Left cardiac atrium (tissue), 4 donors: ENCODE data around the gene PYDC1. TPM values are rescaled to one million over a fixed set of nuclear protein-coding genes. Genes with fewer than 3 reads are reported as not detected.

Experiments
- ATAC-seq, 2 donors: fragments of 200-7000 bp; cut with Tn5 transposase; one replicate each; pipeline ENCODE4 v1.9.1; 2020; ENCODE audit warnings: mild to moderate bottlenecking in 2 of 2, moderate library complexity in 2 of 2
- DNase-seq: peaks from one replicate; pipeline ENCODE4 v3.0.0-alpha.2; 2020
- intact Hi-C, 2 donors: fragments of 100-400 bp; cut with DNase I; formaldehyde crosslinking; loops; one replicate each; pipeline versions ENCODE4 v1.14.1 to v1.15.1; 2022 to 2023
- total RNA-seq, 2 donors: library from RNA; stranded (reverse); fragmentation: NEBNext Ultra II Directional; extraction: Animal tissue kit (Norgen Biotek cat#: 25700); gene quantifications; one replicate each; pipeline ENCODE4 v1.2.1, GENCODE V29; 2021
- donor health status: DM: no; HTN: yes; CAD: no.
- donor health status: DM: no; HTN: yes; CAD: no; lungs with severe emphysema.
- donor health status: DM: yes; HTN: yes; CAD: no.
- donor health status: Dilated cardiomyopathy.

Gene PYDC1
- total RNA-seq, 2 donors from 2014 or later, result not detected

DNA sequence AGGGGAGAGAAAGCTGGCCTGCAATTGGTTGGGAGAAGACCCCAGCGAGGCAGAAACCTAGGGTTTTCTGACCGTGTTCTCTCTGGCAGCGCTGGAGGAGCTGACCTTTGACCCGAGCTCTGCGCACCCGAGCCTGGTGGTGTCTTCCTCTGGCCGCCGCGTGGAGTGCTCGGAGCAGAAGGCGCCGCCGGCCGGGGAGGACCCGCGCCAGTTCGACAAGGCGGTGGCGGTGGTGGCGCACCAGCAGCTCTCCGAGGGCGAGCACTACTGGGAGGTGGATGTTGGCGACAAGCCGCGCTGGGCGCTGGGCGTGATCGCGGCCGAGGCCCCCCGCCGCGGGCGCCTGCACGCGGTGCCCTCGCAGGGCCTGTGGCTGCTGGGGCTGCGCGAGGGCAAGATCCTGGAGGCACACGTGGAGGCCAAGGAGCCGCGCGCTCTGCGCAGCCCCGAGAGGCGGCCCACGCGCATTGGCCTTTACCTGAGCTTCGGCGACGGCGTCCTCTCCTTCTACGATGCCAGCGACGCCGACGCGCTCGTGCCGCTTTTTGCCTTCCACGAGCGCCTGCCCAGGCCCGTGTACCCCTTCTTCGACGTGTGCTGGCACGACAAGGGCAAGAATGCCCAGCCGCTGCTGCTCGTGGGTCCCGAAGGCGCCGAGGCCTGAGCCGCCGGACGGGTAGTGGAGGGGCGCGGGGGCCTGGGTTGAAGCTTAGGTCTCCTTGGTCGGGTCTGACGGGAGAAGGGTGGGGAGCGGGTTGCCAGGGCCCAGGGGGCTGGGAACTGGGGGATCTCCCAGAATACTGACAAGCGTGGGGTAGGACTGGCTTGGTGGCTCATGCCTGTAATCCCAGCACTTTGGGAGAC, 7.4 kb upstream of the PYDC1 start:
- ATAC-seq (no peak), DNase-seq (no peak)
- intact Hi-C loops, result no loop called here

DNA sequence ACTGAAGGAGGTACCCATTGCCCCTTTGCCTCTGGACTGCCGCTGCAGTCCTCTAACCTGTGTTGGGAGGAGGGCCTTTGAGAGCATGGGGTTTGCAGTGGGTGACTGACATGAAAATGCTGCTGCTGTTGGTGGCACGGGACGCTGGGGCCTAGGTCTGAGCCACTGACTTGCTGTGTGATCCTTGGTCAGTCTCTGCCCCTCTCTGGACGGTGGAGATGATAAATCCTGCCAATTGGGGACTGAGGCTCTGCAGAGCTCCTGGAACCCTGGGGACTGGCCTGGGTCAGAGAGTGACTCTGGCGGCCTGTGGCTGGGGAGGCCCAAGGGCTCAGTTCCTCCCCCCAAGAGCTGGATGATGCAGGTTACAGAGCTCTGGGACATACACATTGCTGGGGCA, 6.1 kb upstream of the PYDC1 start:
- DNase-seq (no peak), ATAC-seq (no peak)
- intact Hi-C loops, result no loop called here

DNA sequence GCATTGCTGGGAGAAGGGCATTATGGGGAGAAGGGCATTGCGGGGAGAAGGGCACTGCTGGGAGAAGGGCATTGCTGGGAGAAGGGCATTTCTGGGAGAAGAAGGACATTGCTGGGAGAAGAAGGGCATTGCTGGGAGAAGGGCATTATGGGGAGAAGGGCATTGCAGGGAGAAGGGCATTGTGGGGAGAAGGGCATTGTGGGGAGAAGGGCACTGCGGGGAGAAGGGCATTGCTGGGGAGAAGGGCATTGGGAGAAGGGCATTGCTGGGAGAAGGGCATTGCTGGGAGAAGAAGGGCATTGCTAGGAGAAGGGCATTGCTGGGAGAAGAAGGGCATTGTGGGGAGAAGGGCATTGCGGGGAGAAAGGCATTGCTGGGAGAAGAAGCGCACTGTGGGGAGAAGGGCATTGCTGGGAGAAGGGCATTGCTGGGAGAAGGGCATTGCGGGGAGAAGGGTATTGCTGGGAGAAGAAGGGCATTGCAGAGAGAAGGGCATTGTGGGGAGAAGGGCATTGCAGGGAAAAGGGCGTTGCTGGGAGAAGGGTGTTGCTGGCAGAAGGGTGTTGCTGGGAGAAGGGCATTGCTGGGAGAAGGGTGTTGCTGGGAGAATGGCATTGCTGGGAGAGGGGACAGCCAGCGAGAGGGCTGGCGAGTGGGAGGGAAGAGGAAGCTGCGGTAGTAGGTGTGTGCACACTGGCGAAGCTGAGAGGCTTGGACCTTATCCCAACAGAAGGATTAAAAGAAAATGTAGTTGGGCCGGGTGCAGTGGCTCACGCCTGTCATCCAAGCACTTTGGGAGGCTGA, 4.6 kb upstream of the PYDC1 start:
- intact Hi-C loops, result no loop called here
- ATAC-seq (no peak), DNase-seq (no peak)

DNA sequence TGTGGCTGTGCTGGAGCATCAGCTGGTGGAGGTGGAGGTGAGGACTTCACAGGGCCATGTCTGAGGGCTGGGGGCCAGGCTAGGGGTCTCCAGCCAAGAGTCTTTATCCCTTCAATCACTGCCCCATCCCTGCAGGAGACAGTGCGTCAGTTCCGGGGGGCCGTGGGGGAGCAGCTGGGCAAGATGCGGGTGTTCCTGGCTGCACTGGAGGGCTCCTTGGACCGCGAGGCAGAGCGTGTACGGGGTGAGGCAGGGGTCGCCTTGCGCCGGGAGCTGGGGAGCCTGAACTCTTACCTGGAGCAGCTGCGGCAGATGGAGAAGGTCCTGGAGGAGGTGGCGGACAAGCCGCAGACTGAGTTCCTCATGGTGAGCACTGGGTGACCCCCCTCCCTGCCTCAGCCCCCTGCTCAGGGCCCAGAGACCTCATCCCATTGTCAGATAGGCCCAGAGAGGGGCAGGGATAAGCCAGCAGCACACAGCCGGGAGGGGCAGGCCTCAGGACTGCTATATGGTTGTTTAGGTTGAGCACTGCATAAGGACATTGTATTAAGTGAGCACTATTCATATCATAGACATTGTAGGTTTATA, 2.3 kb upstream of the PYDC1 start:
- intact Hi-C loops, result no loop called here
- DNase-seq, result no peak
- no peak for ATAC-seq

DNA sequence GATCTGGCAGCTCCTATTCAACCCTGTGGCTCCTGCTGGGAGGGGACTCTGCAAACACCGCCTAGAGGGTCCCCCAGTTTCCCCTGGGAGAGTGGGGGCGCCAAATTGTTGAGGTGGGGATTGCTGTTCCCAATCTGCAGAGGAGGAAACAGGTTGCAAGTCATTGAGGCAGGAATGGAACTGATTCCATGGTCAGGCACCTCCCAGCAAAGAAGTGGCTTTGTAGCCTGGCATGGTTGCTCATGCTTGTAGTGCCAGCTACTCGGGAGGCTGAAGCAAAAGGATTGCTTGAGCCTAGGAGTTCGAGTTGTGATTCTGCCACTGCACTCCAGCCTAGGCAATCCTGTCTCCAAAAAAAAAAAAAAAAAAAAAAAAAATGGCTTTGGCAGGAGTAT, 198 bp upstream of the PYDC1 start:
- ATAC-seq (no peak), DNase-seq (no peak)
- intact Hi-C loops, result no loop called here

DNA sequence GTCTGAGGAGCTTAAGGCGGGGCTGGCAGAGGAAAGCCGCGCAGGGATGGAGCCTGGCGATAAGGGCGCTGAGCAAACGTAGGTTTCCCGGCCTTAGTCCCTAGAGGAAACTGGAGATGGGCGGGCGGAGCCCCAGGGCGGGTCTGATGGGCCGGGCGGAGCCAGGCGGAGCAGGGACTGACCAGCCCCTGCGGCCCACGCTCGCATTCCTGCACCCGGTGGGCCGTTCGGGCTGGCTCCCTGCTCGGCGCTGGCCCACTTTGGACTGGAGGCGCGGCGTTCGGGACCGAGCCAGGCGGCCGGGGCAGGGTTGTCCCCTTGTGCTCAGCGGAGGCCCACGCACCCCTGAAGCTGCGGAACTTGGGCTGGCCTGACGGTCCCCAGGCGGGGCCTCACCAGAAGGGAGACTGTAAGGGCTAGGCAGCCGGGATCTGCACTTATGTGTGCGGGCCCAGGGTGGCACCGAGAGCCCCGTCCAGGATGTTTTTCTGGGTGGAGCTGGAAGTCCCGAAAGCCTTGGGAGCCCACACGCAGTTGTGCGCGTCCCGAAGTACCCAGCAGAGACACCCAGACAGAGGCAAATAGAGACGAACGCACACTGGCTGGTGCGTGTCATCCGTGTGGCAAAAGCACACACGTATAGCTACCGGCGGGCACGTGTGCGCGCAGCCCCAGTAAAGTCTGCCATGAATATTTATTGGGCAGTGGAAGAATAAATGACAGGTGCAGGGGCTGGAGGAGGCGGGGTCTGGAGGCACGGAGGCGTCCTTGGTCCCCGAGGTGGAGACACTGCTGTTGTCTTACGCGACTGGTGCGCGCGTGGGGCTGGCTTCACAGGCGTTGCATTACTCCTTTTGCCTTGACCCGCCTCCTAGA, 1.4 kb downstream of the PYDC1 start:
- ATAC-seq, result peak; percentile 87 to 95
- peak; percentile 70 for DNase-seq
- intact Hi-C loops, result no loop called here

DNA sequence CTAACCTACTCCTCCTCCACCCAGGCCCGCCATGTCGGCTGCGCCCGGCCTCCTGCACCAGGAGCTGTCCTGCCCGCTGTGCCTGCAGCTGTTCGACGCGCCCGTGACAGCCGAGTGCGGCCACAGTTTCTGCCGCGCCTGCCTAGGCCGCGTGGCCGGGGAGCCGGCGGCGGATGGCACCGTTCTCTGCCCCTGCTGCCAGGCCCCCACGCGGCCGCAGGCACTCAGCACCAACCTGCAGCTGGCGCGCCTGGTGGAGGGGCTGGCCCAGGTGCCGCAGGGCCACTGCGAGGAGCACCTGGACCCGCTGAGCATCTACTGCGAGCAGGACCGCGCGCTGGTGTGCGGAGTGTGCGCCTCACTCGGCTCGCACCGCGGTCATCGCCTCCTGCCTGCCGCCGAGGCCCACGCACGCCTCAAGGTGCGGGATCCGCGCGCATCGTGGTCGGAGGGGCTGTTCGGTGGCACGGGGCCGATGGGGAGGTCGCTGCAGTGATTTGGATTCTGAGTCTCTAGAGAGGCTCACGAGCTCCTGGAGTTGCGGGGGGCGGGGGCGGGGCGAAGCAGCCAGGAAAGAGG, 2.1 kb downstream of the PYDC1 start:
- peak; percentile 34 to 36 for ATAC-seq
- intact Hi-C loops, result no loop called here
- no peak for DNase-seq

DNA sequence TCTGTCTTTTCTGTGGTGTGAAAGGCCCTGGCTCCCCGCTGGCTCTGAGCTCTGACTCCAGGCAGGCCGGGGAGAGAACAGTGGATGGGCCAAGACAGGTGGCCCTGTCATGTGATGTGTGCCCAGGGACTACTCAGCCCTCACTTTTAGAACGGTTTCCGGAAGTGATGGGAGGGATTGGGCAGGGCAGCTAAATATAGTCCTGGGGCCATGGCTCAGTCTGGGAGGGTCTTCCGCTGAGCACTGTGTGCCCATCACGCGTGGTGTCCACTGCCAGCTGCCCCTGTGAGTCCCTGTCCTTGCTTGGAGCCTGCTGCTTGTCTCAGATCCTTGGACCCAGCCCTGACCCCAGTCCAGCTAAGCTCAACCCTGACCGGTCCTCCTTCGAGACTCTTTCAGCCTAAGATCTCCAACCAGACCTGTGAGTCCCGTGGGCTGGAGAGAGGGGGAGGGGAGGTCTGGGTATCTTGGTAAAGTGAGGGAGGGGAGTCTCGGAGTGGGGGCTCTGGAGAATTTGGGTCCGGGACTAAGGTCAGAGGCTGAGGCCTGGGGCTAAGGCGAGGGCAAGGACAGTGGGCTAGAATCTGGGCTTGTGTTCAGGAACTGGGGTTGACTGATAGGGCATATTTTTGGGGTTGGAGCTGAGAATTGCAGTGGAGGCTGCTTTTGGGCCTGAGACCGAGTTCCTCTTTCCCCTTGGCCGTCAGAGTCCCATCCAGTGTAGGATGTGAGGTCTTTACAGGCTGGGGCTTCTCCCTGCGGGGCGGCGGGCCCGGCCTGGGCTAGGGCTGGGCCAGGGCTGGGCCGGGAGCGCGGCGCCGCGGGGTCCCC, 2.8 kb downstream of the PYDC1 start, which contains the start of gene TRIM72:
TRIM72 (plus strand) TSS at position 243 of the 831 bp plus-strand sequence. CDS start 620 bp downstream, outside the sequence.
- intact Hi-C loops, result no loop called here
- DNase-seq (no peak), ATAC-seq (peak in 1 of 2 donors; percentile 11)

DNA sequence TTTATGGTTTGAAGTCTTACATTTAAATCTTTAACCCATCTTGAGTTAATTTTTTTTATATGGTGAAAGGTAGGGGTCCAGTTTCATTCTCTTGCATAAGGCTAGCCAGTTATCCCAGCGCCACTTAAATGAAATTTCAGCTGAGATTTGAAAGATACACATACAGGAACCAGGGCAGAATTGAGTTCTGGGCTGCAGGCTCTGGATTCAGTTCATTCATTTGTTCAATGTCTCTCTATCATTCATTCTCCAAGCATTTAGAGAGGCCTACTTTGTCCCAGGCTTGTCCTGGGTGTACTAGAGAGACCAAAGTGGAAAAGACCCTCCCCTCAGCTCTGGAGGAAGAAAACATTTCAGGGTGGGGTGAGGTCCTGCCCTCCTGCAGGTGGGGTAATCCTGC, 3.6 kb downstream of the PYDC1 start:
- DNase-seq, result no peak
- intact Hi-C loops, result no loop called here

DNA sequence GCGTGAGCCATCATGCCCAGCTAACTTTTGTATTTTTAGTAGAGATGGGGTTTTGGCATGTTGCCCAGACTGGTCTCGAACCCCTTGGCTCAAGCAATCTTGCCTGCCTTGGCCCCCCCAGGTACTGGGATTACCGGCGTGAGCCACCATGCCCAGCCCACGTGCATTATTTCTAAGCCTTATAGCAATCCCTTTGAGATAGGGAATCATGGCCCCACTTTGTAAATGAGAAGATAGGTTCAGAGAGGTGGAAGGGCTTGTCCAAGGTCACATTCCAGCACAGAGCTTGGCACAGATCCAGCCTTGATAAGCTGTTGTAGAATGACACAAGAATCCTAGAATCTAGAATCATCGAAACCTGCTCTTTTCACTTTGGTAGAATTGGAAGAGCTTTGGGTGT, 10.2 kb downstream of the PYDC1 start:
- ATAC-seq, result no peak
- DNase-seq, result no peak
- intact Hi-C loops, result no loop called here

More for the DNA sequence above, 3.6 kb downstream of the PYDC1 start:
- no peak for ATAC-seq

DNA sequence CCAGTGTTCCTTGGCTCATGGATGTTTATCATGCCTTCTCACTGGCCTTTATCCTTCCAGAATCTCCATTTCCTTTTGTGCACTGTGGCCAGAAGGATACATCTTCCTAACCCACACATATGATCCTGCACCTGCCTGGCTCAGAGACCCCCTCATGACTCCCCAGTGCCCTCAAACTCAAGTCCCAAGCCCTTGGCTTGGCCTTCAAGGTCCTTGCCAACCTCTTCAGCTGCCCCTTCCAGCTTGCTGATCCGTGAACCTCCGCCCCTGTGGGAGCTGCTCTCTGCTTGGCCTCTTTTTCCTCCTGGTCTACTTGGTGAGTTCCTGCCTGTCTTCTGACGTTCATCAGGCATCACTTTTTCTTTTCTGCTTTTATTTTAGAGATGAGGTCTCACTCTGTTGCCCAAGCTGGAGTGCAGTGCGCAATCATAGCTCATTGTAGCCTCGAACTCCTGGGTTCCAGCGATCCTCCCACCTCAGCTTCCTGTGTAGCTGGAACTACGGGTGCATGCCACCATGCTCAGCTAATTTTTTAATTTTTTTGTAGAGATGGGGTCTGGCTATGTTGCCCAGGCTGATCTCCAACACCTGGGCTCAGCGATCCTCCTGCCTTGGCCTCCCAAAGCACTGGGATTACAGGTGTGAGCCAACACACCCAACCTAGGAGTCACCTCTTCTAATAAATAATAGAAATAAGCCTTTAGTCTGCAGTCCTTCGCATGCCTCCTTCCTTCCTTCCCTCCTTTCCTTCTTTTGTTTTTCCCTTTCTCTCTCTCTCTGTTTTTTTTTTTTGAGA, 11.9 kb downstream of the PYDC1 start:
- ATAC-seq (no peak), DNase-seq (no peak)
- intact Hi-C loops, result no loop called here

DNA sequence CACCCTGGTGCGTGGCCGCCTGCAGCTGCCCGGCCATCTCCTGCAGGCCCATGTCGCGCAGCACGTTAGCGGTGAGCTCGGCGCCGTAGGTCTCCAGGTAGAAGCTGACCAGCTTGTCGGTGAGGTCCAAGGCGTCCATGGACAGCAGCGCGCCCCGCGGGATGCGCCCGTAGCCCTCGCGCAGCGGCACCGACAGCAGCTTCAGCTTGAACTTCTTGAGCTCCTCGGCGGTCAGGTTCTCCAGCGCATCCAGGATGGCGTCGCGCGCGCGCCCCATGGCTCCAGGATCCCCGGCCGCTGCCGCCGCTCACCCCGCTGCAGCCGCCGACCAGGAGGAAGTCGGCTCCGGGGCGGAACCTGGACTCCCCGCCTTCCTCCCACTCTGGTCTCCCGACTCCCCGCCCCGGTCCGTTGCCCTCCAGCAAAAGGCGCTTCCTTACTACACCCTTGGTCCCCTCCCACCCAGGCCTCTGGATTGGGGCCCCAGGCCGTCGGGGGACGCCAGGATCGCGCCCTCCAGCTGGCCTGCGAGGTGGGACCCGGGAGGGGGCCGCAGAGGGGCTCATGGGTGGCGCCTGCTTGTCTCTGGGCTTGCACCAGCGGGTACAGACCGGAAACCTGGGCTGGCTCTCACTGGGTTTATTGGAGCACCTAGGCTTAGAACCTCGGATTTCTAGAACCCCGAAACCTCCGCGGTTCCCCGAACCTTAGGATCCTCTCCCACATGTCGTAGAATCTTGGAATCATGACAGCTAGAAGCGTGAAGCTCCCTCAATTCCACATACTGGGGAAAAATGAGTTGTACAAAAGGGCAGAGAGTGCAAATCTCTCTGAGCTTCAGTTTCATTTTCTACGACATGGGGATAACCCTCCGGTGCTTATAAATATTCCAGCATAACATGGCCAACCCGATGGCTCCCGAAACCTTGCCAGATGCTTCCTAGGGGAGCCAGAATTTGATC, 14.2 kb downstream of the PYDC1 start, which contains the start of gene PYCARD:
PYCARD (minus strand) TSS at position 347 of the 962 bp plus-strand sequence; CDS start at position 277, 70 bp downstream.
- intact Hi-C loops, result no loop called here
- peak; percentile 64 to 83 for ATAC-seq
- DNase-seq, result peak; percentile 78

DNA sequence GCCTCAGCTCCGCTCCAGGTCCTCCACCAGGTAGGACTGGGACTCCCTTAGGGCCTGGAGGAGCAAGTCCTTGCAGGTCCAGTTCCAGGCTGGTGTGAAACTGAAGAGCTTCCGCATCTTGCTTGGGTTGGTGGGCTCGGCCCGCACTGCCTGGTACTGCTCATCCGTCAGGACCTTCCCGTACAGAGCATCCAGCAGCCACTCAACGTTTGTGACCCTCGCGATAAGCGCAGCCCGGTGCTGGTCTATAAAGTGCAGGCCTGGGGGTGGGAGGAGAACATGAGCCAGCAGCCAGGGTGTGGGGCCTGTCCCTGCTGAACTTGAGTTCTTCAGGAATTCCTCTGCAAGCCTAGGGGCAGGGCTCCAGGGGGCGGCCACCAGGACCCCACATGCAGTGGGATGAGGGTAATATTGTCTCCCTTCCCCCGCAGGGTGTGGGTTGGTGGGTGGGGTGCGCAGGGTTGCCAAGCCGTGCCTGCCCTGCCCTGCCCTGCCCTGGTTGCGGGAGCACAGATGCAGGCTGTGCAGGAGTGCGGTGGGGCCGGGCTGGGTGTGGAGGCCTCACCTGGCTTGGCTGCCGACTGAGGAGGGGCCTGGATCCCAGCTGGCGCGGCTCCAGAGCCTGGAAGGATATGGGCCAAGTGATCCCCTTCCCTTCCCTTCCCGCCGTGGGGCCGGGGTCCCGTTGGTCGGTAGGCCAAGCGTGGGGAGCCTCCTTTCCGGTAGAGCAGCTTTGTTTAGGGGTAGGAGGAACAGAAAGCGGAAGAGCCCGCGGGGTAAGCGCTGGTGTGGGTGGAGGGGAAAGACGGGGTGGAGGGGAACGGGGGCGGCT, 15.1 kb downstream of the PYDC1 start:
- peak; percentile 68 to 72 for ATAC-seq
- peak; percentile 48 for DNase-seq
- intact Hi-C loops, result no loop called here

DNA sequence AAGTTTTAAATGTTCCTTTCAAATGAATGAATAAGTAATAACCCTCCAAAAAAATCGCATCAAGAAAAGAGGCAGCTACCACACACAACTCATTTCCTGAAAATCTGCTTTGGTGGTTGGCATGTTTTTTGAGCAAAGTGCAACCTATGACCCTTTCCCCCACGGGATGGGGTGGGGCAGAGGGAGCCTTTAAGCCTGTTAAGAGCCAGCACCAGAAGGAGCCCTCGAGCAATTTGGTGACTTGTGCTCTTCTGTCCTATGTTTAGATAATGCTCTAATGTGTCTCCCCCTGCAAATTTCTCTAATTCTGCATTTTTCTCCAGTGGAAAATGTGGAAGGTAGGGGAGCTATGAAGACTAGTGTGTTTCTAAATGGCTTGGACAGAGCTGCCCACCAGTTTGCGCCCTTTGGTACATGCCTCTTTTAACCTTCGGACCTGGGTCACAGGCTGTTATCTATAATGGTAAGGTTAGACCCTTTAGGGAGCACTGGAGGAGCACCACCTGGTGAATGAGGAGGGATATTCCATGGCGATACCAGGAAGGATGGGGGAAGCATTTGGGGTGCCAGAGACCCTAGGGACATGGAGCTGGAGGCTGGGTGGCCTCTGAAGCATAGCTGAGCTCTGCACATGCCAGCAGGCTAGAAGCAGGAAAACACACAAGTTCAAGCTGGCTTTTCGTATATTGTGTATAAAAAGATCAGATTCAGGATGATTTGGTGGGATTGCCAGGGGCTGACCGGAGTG, 15.9 kb downstream of the PYDC1 start:
- intact Hi-C loops, result no loop called here
- ATAC-seq (no peak), DNase-seq (no peak)
